Nephron (organoid): ENCODE measurements around the gene DPRX.

Experiments used
- H3K27ac Mint-ChIP-seq, 3 experiments: 2 replicates each; pipeline ENCODE4 v1.8.0; 2020; ENCODE audit warnings: mixed read lengths in 3 of 3, mild to moderate bottlenecking in 2 of 3, moderate library complexity in 1 of 3
- H3K27me3 Mint-ChIP-seq: 2 replicates; pipeline ENCODE4 v1.8.0; 2021; ENCODE audit warnings: low read depth, mild to moderate bottlenecking, moderate library complexity, mixed read lengths
- H3K36me3 Mint-ChIP-seq: 2 replicates; pipeline ENCODE4 v1.8.0; 2020; ENCODE audit warnings: low read depth, mixed read lengths
- H3K4me1 Mint-ChIP-seq: 2 replicates; pipeline ENCODE4 v1.8.0; 2020; ENCODE audit warnings: mixed read lengths
- H3K4me3 Mint-ChIP-seq, 3 experiments: 2 replicates each; pipeline ENCODE4 v1.8.0; 2020; ENCODE audit warnings: mild to moderate bottlenecking in 3 of 3, mixed read lengths in 3 of 3, moderate library complexity in 2 of 3
- H3K9me3 Mint-ChIP-seq: 2 replicates; pipeline ENCODE4 v1.8.0; 2020; ENCODE audit warnings: mixed read lengths
- CTCF ChIP-seq, 3 experiments: fragments of 200-600 bp; sonication (generic); IDR thresholded peaks; one replicate each; pipeline ENCODE4 v1.5.0; 2021; ENCODE audit warnings: antibody characterized with exemption in 3 of 3; ENCODE audit not compliant: unreplicated experiment in 3 of 3

Gene DPRX

GRCh38 chr19:53647792-53648191, 16.0 kb downstream of the DPRX start:
- TF ChIP-seq CTCF (IDR thresholded peaks at IDR 0.05; ENCODE audit: unreplicated experiment in 3 of 3), result no peak
- peaks cover 14% of the 10 kb centered on the region for H3K9me3 Mint-ChIP-seq
- H3K36me3 Mint-ChIP-seq, result peaks cover under 1% of the 10 kb centered on the region
- no peaks in the 10 kb centered on the region for H3K4me1 Mint-ChIP-seq
- H3K4me3 Mint-ChIP-seq, result no peak overlapping the region
- H3K27me3 Mint-ChIP-seq, result no peaks in the 10 kb centered on the region
- H3K27ac Mint-ChIP-seq, result no peak overlapping the region

- no peaks in the 10 kb centered on the region for H3K27me3 Mint-ChIP-seq
These were observed 18.2 kb downstream of the DPRX start for GRCh38 chr19:53649746-53650593.

GRCh38 chr19:53652476-53652875, 20.7 kb downstream of the DPRX start:
- Mint-ChIP-seq H3K27ac (no peak overlapping the region), H3K36me3 (peaks cover 3% of the 10 kb centered on the region), H3K27me3 (no peaks in the 10 kb centered on the region), H3K4me1 (no peaks in the 10 kb centered on the region), H3K9me3 (peaks cover 26% of the 10 kb centered on the region), H3K4me3 (no peak overlapping the region)
- no peak for TF ChIP-seq CTCF (IDR thresholded peaks at IDR 0.05; ENCODE audit: unreplicated experiment in 3 of 3)

More at GRCh38 chr19:53649746-53650593, 18.2 kb downstream of the DPRX start:
- no peak for TF ChIP-seq CTCF (IDR thresholded peaks at IDR 0.05; ENCODE audit: unreplicated experiment in 3 of 3)
- Mint-ChIP-seq H3K4me1 (no peaks in the 10 kb centered on the region), H3K27ac (no peak overlapping the region), H3K36me3 (peaks cover 3% of the 10 kb centered on the region), H3K9me3 (peaks cover 19% of the 10 kb centered on the region), H3K4me3 (no peak overlapping the region)

- Mint-ChIP-seq H3K9me3 (peaks cover 18% of the 10 kb centered on the region), H3K27me3 (no peaks in the 10 kb centered on the region), H3K27ac (no peak overlapping the region), H3K36me3 (peaks cover 3% of the 10 kb centered on the region), H3K4me1 (no peaks in the 10 kb centered on the region), H3K4me3 (no peak overlapping the region)
- no peak for TF ChIP-seq CTCF (IDR thresholded peaks at IDR 0.05; ENCODE audit: unreplicated experiment in 3 of 3)
These were observed 23.4 kb downstream of the DPRX start for GRCh38 chr19:53655042-53655665.

GRCh38 chr19:53657330-53657729, 25.5 kb downstream of the DPRX start:
- H3K9me3 Mint-ChIP-seq, result peaks cover 13% of the 10 kb centered on the region
- no peak for TF ChIP-seq CTCF (IDR thresholded peaks at IDR 0.05; ENCODE audit: unreplicated experiment in 3 of 3)
- H3K4me1 Mint-ChIP-seq, result no peaks in the 10 kb centered on the region
- H3K36me3 Mint-ChIP-seq, result peaks cover 3% of the 10 kb centered on the region
- H3K27ac Mint-ChIP-seq, result no peak overlapping the region
- H3K27me3 Mint-ChIP-seq, result no peaks in the 10 kb centered on the region
- H3K4me3 Mint-ChIP-seq, result no peak overlapping the region
